ENCODE data around the gene UBE4B. TPM values are rescaled to one million over a fixed set of nuclear protein-coding genes. Genes with fewer than 3 reads are reported as not detected.

Gene UBE4B
- polyA plus RNA-seq (2013, experiment 1 of 2), result 46.7 TPM
- polyA plus RNA-seq (2013, experiment 2 of 2), result 48.0 TPM

GRCh38 chr1:10032590-10033358 lies at the start of gene UBE4B:
TSS of gene UBE4B (plus strand) at chr1:10032958. CDS start at chr1:10033671, 713 bp downstream.
- Histone ChIP-seq H3K79me1 (ENCODE audit: low read length) (peaks cover 6% of the 10 kb centered on the region), H2AK5ac (ENCODE audit: low read length) (peak within 1 kb of the TSS; percentile 32), H3K56ac (ENCODE audit: low read length) (peak within 1 kb of the TSS; percentile 100), H3K79me2 (ENCODE audit: control insufficient read depth, insufficient read depth, low read length) (peaks cover 19% of the 10 kb centered on the region), H3K9ac (ENCODE audit: low read length) (peak within 1 kb of the TSS; percentile 100), H4K8ac (ENCODE audit: low read depth, low read length) (peak within 1 kb of the TSS; percentile 84), H2BK15ac (replicated peaks; ENCODE audit: low read depth) (peak within 1 kb of the TSS; percentile 98), H3K23ac (ENCODE audit: low read length) (peak within 1 kb of the TSS; percentile 87), H2BK5ac (ENCODE audit: low read length) (peak within 1 kb of the TSS; percentile 96), H3K27me3 (ENCODE audit: insufficient read depth, low read length, poor library complexity) (no peaks in the 10 kb centered on the region), H3K4me1 (ENCODE audit: control insufficient read depth, low read depth, low read length) (no peaks in the 10 kb centered on the region), H3K4me3 (ENCODE audit: low read length) (peak within 1 kb of the TSS; percentile 100), H3K4ac (ENCODE audit: low read depth, low read length) (peak within 1 kb of the TSS; percentile 73), H3K4me2 (ENCODE audit: low read length) (peak within 1 kb of the TSS; percentile 90), H4K5ac (ENCODE audit: low read length) (no peak within 1 kb of the TSS), H2BK120ac (ENCODE audit: low read depth, low read length) (no peak within 1 kb of the TSS), H3K36me3 (ENCODE audit: control insufficient read depth, insufficient read depth, low read length) (no peaks in the 10 kb centered on the region), H3K27ac (ENCODE audit: low read depth, low read length) (peak within 1 kb of the TSS; percentile 94), H3K18ac (ENCODE audit: low read length) (peak within 1 kb of the TSS; percentile 98)
- DNase-seq, result peak; percentile 99
- WGBS (ENCODE audit: extremely low coverage, insufficient coverage, low lambda C conversion rate), result no CpG with 5 or more reads among the region's 73 CpGs

- Histone ChIP-seq H4K5ac (ENCODE audit: low read length) (no peak overlapping the region), H2BK5ac (ENCODE audit: low read length) (no peak overlapping the region), H3K4me2 (ENCODE audit: low read length) (no peak overlapping the region), H3K36me3 (ENCODE audit: control insufficient read depth, insufficient read depth, low read length) (no peaks in the 10 kb centered on the region), H2BK15ac (replicated peaks; ENCODE audit: low read depth) (no peak overlapping the region), H2AK5ac (ENCODE audit: low read length) (no peak overlapping the region), H3K18ac (ENCODE audit: low read length) (no peak overlapping the region), H2BK120ac (ENCODE audit: low read depth, low read length) (no peak overlapping the region), H3K79me1 (ENCODE audit: low read length) (no peaks in the 10 kb centered on the region), H3K27ac (ENCODE audit: low read depth, low read length) (no peak overlapping the region), H3K27me3 (ENCODE audit: insufficient read depth, low read length, poor library complexity) (no peaks in the 10 kb centered on the region), H3K4me3 (ENCODE audit: low read length) (no peak overlapping the region), H3K79me2 (ENCODE audit: control insufficient read depth, insufficient read depth, low read length) (no peaks in the 10 kb centered on the region), H3K4me1 (ENCODE audit: control insufficient read depth, low read depth, low read length) (no peaks in the 10 kb centered on the region), H3K4ac (ENCODE audit: low read depth, low read length) (no peak overlapping the region), H3K9ac (ENCODE audit: low read length) (no peak overlapping the region), H3K23ac (ENCODE audit: low read length) (no peak overlapping the region), H3K56ac (ENCODE audit: low read length) (no peak overlapping the region), H4K8ac (ENCODE audit: low read depth, low read length) (no peak overlapping the region)
- WGBS (ENCODE audit: extremely low coverage, insufficient coverage, low lambda C conversion rate), result no CpG with 5 or more reads among the region's 5 CpGs
- DNase-seq, result no peak
Observed at GRCh38 chr1:9984253-9984652, 48.5 kb upstream of the UBE4B start.

- no CpG with 5 or more reads among the region's 6 CpGs for WGBS (ENCODE audit: extremely low coverage, insufficient coverage, low lambda C conversion rate)
Observed at GRCh38 chr1:9985001-9985400, 47.8 kb upstream of the UBE4B start.

GRCh38 chr1:9989773-9990172 lies 43.0 kb upstream of the UBE4B start:
- H3K4ac ChIP-seq (ENCODE audit: low read depth, low read length), result no peak overlapping the region
- H2BK120ac ChIP-seq (ENCODE audit: low read depth, low read length), result no peak overlapping the region
- H4K5ac ChIP-seq (ENCODE audit: low read length), result no peak overlapping the region
- H3K27me3 ChIP-seq (ENCODE audit: insufficient read depth, low read length, poor library complexity), result no peaks in the 10 kb centered on the region
- no peak overlapping the region for H3K56ac ChIP-seq (ENCODE audit: low read length)
- H3K79me2 ChIP-seq (ENCODE audit: control insufficient read depth, insufficient read depth, low read length), result no peaks in the 10 kb centered on the region
- no peak overlapping the region for H2BK15ac ChIP-seq (replicated peaks; ENCODE audit: low read depth)
- H3K4me2 ChIP-seq (ENCODE audit: low read length), result no peak overlapping the region
- H2AK5ac ChIP-seq (ENCODE audit: low read length), result no peak overlapping the region
- H3K4me1 ChIP-seq (ENCODE audit: control insufficient read depth, low read depth, low read length), result no peaks in the 10 kb centered on the region
- no peak overlapping the region for H3K9ac ChIP-seq (ENCODE audit: low read length)
- WGBS (ENCODE audit: extremely low coverage, insufficient coverage, low lambda C conversion rate), result no CpG with 5 or more reads among the region's 5 CpGs
- no peaks in the 10 kb centered on the region for H3K79me1 ChIP-seq (ENCODE audit: low read length)
- no peak overlapping the region for H3K23ac ChIP-seq (ENCODE audit: low read length)
- H2BK5ac ChIP-seq (ENCODE audit: low read length), result no peak overlapping the region
- DNase-seq, result no peak
- H3K27ac ChIP-seq (ENCODE audit: low read depth, low read length), result no peak overlapping the region
- no peaks in the 10 kb centered on the region for H3K36me3 ChIP-seq (ENCODE audit: control insufficient read depth, insufficient read depth, low read length)
- H4K8ac ChIP-seq (ENCODE audit: low read depth, low read length), result no peak overlapping the region
- H3K4me3 ChIP-seq (ENCODE audit: low read length), result no peak overlapping the region
- no peak overlapping the region for H3K18ac ChIP-seq (ENCODE audit: low read length)

More at GRCh38 chr1:9985001-9985400, 47.8 kb upstream of the UBE4B start:
- Histone ChIP-seq H3K18ac (ENCODE audit: low read length) (no peak overlapping the region), H3K4ac (ENCODE audit: low read depth, low read length) (no peak overlapping the region), H3K9ac (ENCODE audit: low read length) (no peak overlapping the region), H3K36me3 (ENCODE audit: control insufficient read depth, insufficient read depth, low read length) (no peaks in the 10 kb centered on the region), H2BK15ac (replicated peaks; ENCODE audit: low read depth) (no peak overlapping the region), H2BK5ac (ENCODE audit: low read length) (no peak overlapping the region), H2BK120ac (ENCODE audit: low read depth, low read length) (no peak overlapping the region), H3K4me1 (ENCODE audit: control insufficient read depth, low read depth, low read length) (no peaks in the 10 kb centered on the region), H3K79me2 (ENCODE audit: control insufficient read depth, insufficient read depth, low read length) (no peaks in the 10 kb centered on the region), H4K8ac (ENCODE audit: low read depth, low read length) (no peak overlapping the region), H3K4me2 (ENCODE audit: low read length) (no peak overlapping the region), H3K56ac (ENCODE audit: low read length) (no peak overlapping the region), H3K27me3 (ENCODE audit: insufficient read depth, low read length, poor library complexity) (no peaks in the 10 kb centered on the region), H3K4me3 (ENCODE audit: low read length) (no peak overlapping the region), H3K23ac (ENCODE audit: low read length) (no peak overlapping the region), H2AK5ac (ENCODE audit: low read length) (no peak overlapping the region), H4K5ac (ENCODE audit: low read length) (no peak overlapping the region), H3K27ac (ENCODE audit: low read depth, low read length) (no peak overlapping the region), H3K79me1 (ENCODE audit: low read length) (no peaks in the 10 kb centered on the region)
- no peak for DNase-seq

- Histone ChIP-seq H3K23ac (ENCODE audit: low read length) (no peak overlapping the region), H3K4me3 (ENCODE audit: low read length) (no peak overlapping the region), H4K5ac (ENCODE audit: low read length) (no peak overlapping the region), H2BK120ac (ENCODE audit: low read depth, low read length) (no peak overlapping the region), H3K4ac (ENCODE audit: low read depth, low read length) (no peak overlapping the region), H3K36me3 (ENCODE audit: control insufficient read depth, insufficient read depth, low read length) (no peaks in the 10 kb centered on the region), H3K27ac (ENCODE audit: low read depth, low read length) (no peak overlapping the region), H3K27me3 (ENCODE audit: insufficient read depth, low read length, poor library complexity) (no peaks in the 10 kb centered on the region), H3K4me2 (ENCODE audit: low read length) (no peak overlapping the region), H3K18ac (ENCODE audit: low read length) (no peak overlapping the region), H3K9ac (ENCODE audit: low read length) (no peak overlapping the region), H3K79me1 (ENCODE audit: low read length) (no peaks in the 10 kb centered on the region), H4K8ac (ENCODE audit: low read depth, low read length) (no peak overlapping the region), H2BK15ac (replicated peaks; ENCODE audit: low read depth) (no peak overlapping the region), H3K56ac (ENCODE audit: low read length) (no peak overlapping the region), H3K79me2 (ENCODE audit: control insufficient read depth, insufficient read depth, low read length) (no peaks in the 10 kb centered on the region), H3K4me1 (ENCODE audit: control insufficient read depth, low read depth, low read length) (no peaks in the 10 kb centered on the region), H2AK5ac (ENCODE audit: low read length) (no peak overlapping the region), H2BK5ac (ENCODE audit: low read length) (no peak overlapping the region)
- DNase-seq, result no peak
- no CpG with 5 or more reads among the region's 2 CpGs for WGBS (ENCODE audit: extremely low coverage, insufficient coverage, low lambda C conversion rate)
Observed at GRCh38 chr1:9990944-9991343, 41.8 kb upstream of the UBE4B start.

All from mesendoderm (in vitro differentiated cells).